ENCODE results near the gene KCNIP4.

DNA sequence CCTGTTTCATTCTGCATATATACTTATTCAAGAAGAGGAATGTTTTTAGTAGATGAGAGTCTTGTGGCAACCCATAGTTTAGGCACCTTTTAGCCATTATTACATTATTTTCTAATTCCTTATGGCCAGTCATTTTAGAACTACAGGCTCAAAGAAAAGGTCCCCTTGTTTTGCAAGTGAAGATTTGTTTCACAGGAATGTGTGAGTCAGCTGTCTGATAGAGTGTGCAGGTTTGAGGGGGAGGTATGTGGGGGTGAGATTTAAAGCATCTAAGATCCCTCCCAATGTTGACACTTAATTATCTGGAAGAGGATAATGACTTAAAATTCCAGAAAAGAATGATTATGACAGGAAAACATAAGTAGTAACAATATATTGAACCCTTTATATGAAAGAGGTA lies 495.6 kb downstream of the KCNIP4 start:
- TF ChIP-seq POLR2A (IDR thresholded peaks at IDR 0.05; ENCODE audit: low read depth, low read length) (no peak), CEBPB (IDR thresholded peaks at IDR 0.05; ENCODE audit: low read depth, low read length) (no peak), SMC3 (IDR thresholded peaks at IDR 0.05; ENCODE audit: low read depth, low read length) (no peak), MXI1 (IDR thresholded peaks at IDR 0.05; ENCODE audit: borderline replicate concordance, low read depth, low read length) (no peak), BHLHE40 (IDR thresholded peaks at IDR 0.05; ENCODE audit: low read depth, low read length) (no peak)
- TF ChIP-seq, protein P1, sequence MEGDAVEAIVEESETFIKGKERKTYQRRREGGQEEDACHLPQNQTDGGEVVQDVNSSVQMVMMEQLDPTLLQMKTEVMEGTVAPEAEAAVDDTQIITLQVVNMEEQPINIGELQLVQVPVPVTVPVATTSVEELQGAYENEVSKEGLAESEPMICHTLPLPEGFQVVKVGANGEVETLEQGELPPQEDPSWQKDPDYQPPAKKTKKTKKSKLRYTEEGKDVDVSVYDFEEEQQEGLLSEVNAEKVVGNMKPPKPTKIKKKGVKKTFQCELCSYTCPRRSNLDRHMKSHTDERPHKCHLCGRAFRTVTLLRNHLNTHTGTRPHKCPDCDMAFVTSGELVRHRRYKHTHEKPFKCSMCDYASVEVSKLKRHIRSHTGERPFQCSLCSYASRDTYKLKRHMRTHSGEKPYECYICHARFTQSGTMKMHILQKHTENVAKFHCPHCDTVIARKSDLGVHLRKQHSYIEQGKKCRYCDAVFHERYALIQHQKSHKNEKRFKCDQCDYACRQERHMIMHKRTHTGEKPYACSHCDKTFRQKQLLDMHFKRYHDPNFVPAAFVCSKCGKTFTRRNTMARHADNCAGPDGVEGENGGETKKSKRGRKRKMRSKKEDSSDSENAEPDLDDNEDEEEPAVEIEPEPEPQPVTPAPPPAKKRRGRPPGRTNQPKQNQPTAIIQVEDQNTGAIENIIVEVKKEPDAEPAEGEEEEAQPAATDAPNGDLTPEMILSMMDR (conservative IDR thresholded peaks at IDR 0.05; ENCODE audit: low read depth, low read length), result no peak
- TF ChIP-seq, protein P2, sequence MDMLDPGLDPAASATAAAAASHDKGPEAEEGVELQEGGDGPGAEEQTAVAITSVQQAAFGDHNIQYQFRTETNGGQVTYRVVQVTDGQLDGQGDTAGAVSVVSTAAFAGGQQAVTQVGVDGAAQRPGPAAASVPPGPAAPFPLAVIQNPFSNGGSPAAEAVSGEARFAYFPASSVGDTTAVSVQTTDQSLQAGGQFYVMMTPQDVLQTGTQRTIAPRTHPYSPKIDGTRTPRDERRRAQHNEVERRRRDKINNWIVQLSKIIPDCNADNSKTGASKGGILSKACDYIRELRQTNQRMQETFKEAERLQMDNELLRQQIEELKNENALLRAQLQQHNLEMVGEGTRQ (IDR thresholded peaks at IDR 0.05; ENCODE audit: low read depth, low read length), result no peak
